Coronary artery (tissue), 2 donors: Measurements from ENCODE around the gene THOC2.
"Not testable (repeated sequence)": the region's sequence is repeated elsewhere in the genome, so short reads cannot be mapped to it uniquely, and the experiment has no call there.

Experiments
- DNase-seq: peaks from one replicate; pipeline ENCODE4 v3.0.0-alpha.2; 2017; ENCODE audit warnings: low spot score
- H3K27ac ChIP-seq, 2 donors: fragments of 200-600 bp; sonication (generic); one replicate each; pipeline ENCODE4 v1.5.1; 2016 to 2019
- H3K4me3 ChIP-seq: fragments of 200-600 bp; sonication (generic); 2 replicates; pipeline ENCODE4 v1.5.1; 2016; ENCODE audit warnings: mild to moderate bottlenecking, moderate library complexity
- TF ChIP-seq, protein P1 (sequence below): fragments of 200-600 bp; sonication (generic); IDR thresholded peaks from one replicate; pipeline ENCODE4 v1.5.1; 2019; ENCODE audit warnings: antibody characterized with exemption

THOC2 gene

DNA sequence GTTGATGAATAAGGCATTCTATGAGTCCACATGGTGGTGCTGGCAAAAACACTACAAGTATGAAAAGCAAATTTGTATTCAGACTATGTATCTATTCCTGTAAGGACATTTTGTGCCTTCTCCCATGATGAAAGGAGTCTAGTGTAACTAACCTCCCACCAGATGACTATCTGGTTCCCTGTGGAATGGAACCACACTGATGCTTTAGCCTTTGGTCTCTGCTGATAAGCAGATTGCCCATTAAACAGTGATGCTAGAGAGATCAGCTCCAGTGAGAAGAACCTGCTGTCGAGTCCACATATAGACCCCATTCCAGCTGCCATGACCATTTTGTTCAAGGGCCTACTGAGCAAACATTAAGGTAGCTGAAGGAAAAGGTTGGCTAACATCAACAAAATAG, 10.5 kb upstream of the THOC2 start:
- DNase-seq = no peak
- Histone ChIP-seq H3K27ac (no peak overlapping the region), H3K4me3 (no peak overlapping the region)
- TF ChIP-seq, protein P1, sequence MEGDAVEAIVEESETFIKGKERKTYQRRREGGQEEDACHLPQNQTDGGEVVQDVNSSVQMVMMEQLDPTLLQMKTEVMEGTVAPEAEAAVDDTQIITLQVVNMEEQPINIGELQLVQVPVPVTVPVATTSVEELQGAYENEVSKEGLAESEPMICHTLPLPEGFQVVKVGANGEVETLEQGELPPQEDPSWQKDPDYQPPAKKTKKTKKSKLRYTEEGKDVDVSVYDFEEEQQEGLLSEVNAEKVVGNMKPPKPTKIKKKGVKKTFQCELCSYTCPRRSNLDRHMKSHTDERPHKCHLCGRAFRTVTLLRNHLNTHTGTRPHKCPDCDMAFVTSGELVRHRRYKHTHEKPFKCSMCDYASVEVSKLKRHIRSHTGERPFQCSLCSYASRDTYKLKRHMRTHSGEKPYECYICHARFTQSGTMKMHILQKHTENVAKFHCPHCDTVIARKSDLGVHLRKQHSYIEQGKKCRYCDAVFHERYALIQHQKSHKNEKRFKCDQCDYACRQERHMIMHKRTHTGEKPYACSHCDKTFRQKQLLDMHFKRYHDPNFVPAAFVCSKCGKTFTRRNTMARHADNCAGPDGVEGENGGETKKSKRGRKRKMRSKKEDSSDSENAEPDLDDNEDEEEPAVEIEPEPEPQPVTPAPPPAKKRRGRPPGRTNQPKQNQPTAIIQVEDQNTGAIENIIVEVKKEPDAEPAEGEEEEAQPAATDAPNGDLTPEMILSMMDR = no peak

DNA sequence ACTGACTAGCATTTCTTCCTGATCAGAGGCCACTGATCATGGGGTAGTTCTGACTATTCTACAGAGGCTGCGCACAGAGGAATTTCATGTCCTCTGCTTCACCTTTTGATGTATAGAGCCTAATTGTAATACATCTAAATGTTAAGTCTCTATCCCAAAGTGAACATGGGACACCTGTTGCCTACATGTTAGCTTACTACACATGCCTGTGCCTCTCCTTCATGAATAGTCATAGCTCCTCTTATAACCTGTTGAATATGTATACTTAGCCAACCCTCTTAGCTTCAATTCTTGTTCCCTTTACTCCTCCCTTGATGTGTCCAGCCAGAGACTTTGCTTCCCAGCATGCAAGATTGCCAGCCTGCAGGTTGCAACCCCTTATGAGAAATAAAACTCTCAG, 9.6 kb upstream of the THOC2 start:
- TF ChIP-seq, protein P1 = no peak
- Histone ChIP-seq H3K27ac (no peak overlapping the region), H3K4me3 (no peak overlapping the region)
- no peak for DNase-seq

DNA sequence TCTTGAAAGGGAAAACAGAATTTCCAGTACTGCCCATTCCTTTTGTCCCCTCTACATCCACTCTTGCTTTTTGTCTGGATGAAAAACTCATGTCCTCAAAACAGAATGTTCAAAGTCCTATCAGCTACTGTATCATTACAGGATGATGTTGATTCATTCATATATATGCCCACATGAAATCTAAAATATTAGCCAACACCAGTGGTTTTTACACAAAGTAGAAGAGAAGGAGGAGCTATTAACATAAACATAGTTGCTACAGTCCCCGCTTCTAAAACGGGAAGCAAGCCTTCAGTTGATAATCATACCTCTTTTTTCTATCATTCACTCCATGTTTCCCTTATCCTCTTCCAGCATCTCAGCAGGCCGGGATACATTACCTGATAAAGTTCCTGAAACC, 7.7 kb upstream of the THOC2 start:
- no peak overlapping the region for H3K27ac ChIP-seq
- TF ChIP-seq, protein P1 = no peak
- no peak for DNase-seq
- H3K4me3 ChIP-seq = no peak overlapping the region

DNA sequence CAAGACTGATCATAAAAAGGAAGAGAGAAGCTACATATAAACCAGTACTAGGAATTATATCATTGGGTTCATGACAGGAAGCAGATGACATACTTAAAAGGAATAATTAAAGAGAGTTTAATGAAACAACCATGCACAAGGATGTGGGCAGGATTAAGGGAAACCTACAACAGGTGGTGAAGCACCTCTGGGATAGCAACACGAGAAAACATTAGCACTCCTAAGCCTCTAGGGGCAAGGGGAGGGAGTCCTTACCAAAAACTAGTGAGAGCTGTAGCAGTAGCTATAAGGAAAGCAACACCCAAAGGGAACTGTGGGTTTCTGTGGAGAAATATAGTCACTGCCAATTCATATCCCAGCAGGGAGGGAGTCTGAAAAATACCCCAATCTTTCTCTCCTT, 7.2 kb upstream of the THOC2 start:
- DNase-seq = no peak
- no peak overlapping the region for H3K27ac ChIP-seq
- no peak overlapping the region for H3K4me3 ChIP-seq
- TF ChIP-seq, protein P1 = no peak

DNA sequence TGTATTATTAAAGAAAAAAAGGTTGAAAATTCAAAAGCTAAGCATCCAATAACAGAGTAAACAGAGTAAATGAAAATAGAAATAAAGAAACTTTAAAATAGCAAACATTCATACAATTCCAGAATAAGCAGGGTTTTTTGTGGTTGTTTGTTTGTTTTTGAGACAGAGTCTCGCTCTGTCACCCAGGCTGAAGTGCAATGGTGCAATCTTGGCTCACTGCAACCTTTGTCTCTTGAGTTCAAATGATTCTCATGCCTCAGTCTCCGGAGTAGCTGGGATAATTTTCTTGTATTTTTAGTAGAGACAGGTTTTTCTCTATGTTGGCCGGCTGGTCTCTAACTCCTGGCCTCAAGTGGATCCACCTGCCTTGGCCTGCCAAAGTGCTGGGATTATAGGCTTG, 6.6 kb upstream of the THOC2 start:
- TF ChIP-seq, protein P1 = no peak
- no peak overlapping the region for H3K27ac ChIP-seq
- no peak overlapping the region for H3K4me3 ChIP-seq
- no peak for DNase-seq

DNA sequence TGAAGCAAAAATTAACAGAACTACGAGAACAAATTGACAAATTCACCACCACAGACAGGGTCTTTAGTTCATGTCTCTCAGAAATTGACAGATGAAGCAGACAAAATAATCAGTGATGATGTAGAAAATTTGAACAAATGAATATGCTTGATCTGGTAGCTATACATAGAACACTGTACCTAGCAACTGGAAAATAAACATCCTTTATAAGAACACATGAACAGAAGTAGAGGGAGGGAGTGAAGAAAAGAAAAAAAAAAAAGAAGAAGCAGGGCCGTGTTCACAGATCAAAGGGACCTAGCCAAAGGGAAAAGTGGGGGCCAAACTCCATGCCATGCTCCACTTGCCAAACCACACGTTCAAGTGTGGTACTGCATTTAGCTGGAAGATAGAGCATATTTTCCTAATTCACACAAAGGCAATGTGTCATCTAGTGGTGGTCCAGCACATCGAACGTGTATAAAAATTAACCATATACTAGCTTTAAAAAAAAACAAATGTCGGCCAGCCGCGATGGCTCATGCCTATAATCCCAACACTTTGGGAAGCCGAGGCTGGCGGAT, 5.6 kb upstream of the THOC2 start:
- no peak for DNase-seq
- Histone ChIP-seq H3K27ac (no peak overlapping the region), H3K4me3 (no peak overlapping the region)
- TF ChIP-seq, protein P1 = no peak

DNA sequence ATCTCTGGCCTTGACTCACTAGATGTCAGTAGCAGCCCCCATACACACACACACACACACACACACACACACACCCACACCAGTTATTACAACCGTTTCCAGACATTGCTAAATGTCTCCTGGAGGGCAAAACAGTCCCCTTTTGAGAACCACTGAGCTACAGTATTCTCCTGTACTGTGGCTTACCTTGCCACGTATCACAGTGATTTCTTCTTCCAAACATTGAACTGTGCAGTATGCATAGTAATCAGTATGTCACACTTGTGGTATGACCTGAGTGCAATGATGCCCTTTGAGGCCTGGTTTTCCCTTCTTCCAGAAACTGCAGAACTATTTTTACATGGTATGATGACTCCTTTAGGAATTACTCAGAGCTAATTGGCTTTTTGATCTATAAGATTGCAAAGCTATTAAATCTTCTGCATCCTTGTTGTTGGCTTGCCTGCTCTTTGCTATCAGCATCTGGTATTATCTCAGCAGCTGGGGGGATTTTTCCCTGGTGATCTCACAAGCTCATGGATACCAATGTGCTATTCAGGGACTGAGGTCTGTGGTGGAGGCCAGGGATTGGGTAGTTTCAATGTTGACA, 3.6 kb upstream of the THOC2 start:
- Histone ChIP-seq H3K4me3 (no peak overlapping the region), H3K27ac (no peak overlapping the region)
- no peak for DNase-seq
- TF ChIP-seq, protein P1 = no peak

DNA sequence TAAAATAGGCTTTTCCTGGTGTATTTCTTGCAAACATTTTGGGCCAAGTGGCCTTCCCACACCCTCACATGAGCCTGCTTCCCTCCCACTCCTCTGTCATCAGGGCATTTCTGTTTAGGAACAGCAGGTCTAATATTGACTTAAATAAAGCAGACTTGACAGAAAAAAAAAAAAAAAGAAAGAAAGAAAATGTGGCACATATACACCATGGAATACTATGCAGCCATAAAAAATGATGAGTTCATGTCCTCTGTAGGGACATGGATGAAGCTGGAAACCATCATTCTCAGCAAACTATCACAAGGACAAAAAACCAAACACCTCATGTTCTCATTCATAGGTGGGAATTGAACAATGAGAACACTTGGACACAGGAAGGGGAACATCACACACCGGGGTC, 2.3 kb upstream of the THOC2 start:
- H3K27ac ChIP-seq, H3K4me3 ChIP-seq, DNase-seq: not testable (repeated sequence)

DNA sequence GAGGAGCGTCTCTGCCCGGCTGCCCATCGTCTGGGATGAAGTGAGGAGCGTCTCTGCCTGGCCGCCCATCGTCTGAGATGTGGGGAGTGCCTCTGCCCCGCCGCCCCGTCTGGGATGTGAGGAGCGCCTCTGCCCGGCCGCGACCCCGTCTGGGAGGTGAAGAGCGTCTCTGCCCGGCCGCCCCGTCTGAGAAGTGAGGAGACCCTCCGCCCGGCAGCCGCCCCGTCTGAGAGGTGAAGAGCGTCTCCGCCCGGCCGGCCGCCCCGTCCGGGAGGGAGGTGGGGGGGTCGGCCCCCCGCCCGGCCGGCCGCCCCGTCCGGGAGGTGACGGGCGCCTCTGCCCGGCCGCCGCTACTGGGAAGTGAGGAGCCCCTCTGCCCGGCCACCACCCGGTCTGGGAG, 1.2 kb upstream of the THOC2 start:
- not testable (repeated sequence) for H3K27ac ChIP-seq, DNase-seq, H3K4me3 ChIP-seq
